Ishikawa (cell line): Measurements from ENCODE around the gene DERL3.

Experiments
- EP300 ChIP-seq: IDR thresholded peaks from 2 replicates; pipeline ENCODE4 v1.6.1; 2012; ENCODE audit warnings: borderline replicate concordance
- FOXM1 ChIP-seq: IDR thresholded peaks from 2 replicates; pipeline ENCODE4 v1.6.1; 2012; ENCODE audit warnings: low read depth, borderline replicate concordance
- NFIC ChIP-seq: IDR thresholded peaks from 2 replicates; pipeline ENCODE4 v1.6.1; 2012
- TAF1 ChIP-seq: IDR thresholded peaks from 2 replicates; pipeline ENCODE4 v1.6.1; 2012; ENCODE audit warnings: low read depth, mild to moderate bottlenecking
- TCF12 ChIP-seq: IDR thresholded peaks from 2 replicates; pipeline ENCODE4 v1.6.1; 2012; ENCODE audit warnings: low read depth
- TEAD4 ChIP-seq: IDR thresholded peaks from 2 replicates; pipeline ENCODE4 v1.6.1; 2012
- YY1 ChIP-seq: IDR thresholded peaks from 2 replicates; pipeline ENCODE4 v1.6.1; 2012; ENCODE audit warnings: low read depth
- TF ChIP-seq, protein P1 (sequence below): IDR thresholded peaks from 2 replicates; pipeline ENCODE4 v1.6.1; 2012
- TF ChIP-seq, protein P2 (sequence below): IDR thresholded peaks from 2 replicates; pipeline ENCODE4 v1.6.1; 2012; ENCODE audit warnings: low read depth, mild to moderate bottlenecking
- TF ChIP-seq, protein P3 (sequence below): IDR thresholded peaks from 2 replicates; pipeline ENCODE4 v1.6.1; 2012

DNA sequence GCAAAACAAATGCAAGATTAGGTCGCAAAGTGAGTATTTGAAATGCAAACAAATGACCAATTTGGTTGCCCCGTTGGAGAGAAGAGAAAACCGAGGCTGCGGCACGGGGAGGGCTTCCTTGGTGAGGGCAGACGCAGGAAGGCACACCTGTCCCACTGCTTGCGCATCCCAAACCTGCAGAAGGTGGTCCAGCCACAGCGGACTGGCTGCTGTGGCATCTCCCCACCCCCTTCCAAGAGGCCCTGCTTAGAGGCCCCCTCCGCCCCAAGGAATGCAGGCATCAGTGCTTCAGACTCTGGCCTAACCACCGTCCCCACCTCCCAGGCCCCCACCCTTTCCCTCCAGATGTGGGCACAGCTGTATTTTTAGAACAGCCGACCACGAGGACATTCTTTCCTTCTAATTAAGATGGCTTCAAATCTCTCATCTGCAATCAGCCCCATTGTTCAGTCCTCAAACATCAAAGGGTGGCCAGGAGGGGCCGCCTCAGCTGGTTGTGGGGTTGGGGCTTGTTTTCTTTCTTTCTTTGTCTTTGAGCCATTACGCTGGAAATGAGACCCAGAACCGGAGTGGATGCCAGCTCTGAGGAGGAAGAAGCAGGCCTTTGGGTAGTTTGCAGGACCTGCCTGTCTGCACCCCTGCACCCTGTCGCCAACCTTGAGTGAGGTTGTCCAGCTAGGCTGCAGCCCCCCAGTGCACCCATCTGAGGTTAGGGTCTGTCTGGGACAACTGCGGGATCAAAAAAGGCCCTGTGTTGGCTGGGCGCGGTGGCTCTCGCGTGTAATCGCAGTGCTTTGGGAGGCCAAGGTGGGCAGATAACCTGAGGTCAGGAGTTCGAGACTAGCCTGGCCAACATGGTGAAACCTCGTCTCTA lies 9.4 kb upstream of the DERL3 start:
- TF ChIP-seq FOXM1 (no peak), YY1 (no peak), EP300 (no peak), TAF1 (no peak), NFIC (no peak), TEAD4 (no peak), TCF12 (no peak)
- TF ChIP-seq, protein P1, sequence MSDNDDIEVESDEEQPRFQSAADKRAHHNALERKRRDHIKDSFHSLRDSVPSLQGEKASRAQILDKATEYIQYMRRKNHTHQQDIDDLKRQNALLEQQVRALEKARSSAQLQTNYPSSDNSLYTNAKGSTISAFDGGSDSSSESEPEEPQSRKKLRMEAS, result no peak
- TF ChIP-seq, protein P2, sequence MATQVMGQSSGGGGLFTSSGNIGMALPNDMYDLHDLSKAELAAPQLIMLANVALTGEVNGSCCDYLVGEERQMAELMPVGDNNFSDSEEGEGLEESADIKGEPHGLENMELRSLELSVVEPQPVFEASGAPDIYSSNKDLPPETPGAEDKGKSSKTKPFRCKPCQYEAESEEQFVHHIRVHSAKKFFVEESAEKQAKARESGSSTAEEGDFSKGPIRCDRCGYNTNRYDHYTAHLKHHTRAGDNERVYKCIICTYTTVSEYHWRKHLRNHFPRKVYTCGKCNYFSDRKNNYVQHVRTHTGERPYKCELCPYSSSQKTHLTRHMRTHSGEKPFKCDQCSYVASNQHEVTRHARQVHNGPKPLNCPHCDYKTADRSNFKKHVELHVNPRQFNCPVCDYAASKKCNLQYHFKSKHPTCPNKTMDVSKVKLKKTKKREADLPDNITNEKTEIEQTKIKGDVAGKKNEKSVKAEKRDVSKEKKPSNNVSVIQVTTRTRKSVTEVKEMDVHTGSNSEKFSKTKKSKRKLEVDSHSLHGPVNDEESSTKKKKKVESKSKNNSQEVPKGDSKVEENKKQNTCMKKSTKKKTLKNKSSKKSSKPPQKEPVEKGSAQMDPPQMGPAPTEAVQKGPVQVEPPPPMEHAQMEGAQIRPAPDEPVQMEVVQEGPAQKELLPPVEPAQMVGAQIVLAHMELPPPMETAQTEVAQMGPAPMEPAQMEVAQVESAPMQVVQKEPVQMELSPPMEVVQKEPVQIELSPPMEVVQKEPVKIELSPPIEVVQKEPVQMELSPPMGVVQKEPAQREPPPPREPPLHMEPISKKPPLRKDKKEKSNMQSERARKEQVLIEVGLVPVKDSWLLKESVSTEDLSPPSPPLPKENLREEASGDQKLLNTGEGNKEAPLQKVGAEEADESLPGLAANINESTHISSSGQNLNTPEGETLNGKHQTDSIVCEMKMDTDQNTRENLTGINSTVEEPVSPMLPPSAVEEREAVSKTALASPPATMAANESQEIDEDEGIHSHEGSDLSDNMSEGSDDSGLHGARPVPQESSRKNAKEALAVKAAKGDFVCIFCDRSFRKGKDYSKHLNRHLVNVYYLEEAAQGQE, result no peak
- TF ChIP-seq, protein P3, sequence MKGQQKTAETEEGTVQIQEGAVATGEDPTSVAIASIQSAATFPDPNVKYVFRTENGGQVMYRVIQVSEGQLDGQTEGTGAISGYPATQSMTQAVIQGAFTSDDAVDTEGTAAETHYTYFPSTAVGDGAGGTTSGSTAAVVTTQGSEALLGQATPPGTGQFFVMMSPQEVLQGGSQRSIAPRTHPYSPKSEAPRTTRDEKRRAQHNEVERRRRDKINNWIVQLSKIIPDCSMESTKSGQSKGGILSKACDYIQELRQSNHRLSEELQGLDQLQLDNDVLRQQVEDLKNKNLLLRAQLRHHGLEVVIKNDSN, result no peak
